ENCODE measurements around the gene SESTD1.

SESTD1 gene

DNA sequence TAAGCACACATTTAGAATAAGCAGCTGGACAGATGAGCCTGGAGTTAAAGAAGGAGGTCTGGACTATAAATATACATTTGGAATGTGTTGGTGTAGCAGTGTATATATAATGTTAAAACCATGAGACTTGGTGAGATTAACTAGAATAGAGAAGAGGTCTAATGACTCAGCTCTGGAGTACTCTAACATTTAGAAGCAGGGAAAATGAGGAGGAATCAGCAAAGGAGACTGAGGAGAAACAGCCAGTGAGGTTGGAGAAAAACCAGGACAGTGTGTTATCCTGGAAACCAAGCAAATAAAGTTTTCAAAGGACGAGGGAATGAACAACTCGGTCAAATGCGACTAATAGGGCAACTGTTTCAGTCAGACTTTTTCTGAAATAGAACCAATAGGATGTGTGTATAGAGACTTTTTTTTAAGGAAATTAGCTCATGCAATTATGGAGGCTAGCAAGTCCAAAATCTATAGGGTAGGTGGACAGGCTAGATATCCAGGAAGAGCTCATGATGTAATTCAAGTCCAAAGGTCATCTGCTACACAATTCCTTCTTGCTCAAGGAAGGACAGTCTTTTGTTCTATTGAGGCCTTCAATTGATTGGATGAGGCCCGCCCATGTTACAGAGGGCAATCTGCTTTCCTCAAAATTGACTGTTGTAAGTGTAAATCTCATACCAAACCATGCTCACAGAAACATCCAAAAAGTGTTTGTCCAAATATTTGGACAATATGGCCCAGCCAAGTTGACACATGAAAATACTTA is 10.8 kb upstream of the SESTD1 start:
- Mint-ChIP-seq H3K36me3 (ENCODE audit: low read depth) (no peaks in the 10 kb centered on the region), H3K27ac (no peak overlapping the region), H3K4me3 (no peak overlapping the region), H3K27me3 (peaks cover 4% of the 10 kb centered on the region), H3K4me1 (peaks cover 3% of the 10 kb centered on the region), H3K9me3 (no peaks in the 10 kb centered on the region)
- DNase-seq (no peak), ATAC-seq (no peak)

DNA sequence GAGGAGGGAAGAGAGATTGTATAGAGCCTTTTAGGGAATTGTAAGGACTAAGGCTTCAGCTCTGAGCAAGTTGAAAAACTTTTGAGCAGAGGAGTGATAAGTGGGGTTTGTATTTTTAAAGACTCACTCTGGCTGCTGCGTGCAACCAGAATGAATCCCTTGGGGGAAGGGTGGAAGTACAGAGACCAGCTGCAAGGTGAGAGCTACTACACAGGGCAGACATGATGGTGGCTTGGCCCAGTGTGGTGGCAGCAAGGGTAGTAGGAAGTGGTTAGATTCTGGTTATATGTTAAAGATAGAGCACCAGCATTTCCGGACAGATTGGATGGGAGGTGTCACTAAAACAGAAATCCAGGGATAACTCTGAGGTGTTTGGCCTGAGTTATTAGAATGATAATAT is 10.1 kb upstream of the SESTD1 start:
- H3K27me3 Mint-ChIP-seq, result peaks cover 4% of the 10 kb centered on the region
- ATAC-seq (no peak), DNase-seq (no peak)
- H3K36me3 Mint-ChIP-seq (ENCODE audit: low read depth), result no peaks in the 10 kb centered on the region
- no peak overlapping the region for H3K27ac Mint-ChIP-seq
- no peaks in the 10 kb centered on the region for H3K9me3 Mint-ChIP-seq
- H3K4me1 Mint-ChIP-seq, result peaks cover 3% of the 10 kb centered on the region
- H3K4me3 Mint-ChIP-seq, result no peak overlapping the region

DNA sequence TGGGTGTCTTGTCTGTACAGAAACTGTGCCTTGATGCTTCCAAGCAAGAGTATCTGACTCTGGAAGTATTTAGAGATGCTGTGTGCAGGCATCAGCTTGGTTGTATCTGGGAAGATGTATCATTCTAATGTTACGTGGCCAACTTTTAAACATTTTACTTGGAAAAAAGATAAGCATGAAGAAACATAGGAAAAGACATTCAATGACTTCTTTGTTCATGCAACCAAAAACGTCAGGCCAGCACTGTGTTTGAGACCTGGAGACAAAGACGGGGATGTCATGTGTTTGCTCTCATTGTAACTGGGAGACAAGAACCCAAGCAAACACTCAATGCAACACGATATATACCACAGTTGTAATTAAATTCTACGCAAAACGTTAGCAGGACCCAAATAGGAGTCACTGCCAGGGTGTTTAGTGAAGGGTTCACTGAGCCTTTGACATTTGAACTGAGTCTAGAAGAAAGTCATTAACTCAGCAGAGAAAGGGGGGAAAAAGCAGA is 8.9 kb upstream of the SESTD1 start:
- H3K9me3 Mint-ChIP-seq, result no peaks in the 10 kb centered on the region
- peaks cover 4% of the 10 kb centered on the region for H3K27me3 Mint-ChIP-seq
- DNase-seq (no peak), ATAC-seq (no peak)
- peaks cover 4% of the 10 kb centered on the region for H3K4me1 Mint-ChIP-seq
- H3K4me3 Mint-ChIP-seq, result no peak overlapping the region
- no peak overlapping the region for H3K27ac Mint-ChIP-seq
- no peaks in the 10 kb centered on the region for H3K36me3 Mint-ChIP-seq (ENCODE audit: low read depth)

DNA sequence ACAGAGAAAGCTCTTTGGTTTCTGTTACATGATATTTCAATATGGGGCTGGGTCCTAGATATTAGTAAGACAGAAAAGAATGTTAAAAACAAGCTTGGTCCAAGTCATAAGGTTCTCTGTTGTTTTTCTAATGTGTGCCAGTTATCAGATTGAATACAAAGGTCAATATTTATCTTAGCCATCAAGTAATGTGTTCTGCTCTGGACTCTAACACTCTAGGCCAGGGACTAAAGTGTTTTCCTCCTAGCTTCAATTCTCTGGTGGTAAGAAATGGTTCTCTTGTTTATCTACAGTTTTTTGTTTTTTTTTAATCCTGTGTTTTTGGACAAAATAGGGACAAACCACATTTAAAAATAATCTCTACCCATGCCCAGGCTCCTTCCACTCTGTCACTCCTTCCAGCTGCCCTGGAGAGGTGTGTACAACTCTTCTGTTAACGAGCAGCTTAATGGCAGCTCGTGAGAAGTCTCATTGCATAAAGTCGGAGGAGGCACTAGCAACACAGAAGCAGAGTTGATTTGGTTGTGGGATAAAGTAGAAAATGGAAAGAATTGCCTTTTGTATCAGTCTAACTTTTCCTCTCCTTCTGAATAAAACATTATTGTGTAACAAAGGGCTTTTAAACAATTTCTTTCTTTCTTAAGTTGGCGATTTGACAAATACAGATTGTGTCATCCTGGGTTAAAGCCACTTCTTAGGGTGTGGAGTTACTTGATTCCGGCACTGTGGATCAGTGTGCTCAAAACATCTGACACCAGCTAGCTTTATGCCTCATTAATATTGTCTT is 8.0 kb upstream of the SESTD1 start:
- Mint-ChIP-seq H3K27ac (no peak overlapping the region), H3K36me3 (ENCODE audit: low read depth) (no peaks in the 10 kb centered on the region), H3K4me1 (peaks cover 8% of the 10 kb centered on the region), H3K4me3 (no peak overlapping the region), H3K9me3 (no peaks in the 10 kb centered on the region), H3K27me3 (no peaks in the 10 kb centered on the region)
- ATAC-seq, result no peak
- no peak for DNase-seq

DNA sequence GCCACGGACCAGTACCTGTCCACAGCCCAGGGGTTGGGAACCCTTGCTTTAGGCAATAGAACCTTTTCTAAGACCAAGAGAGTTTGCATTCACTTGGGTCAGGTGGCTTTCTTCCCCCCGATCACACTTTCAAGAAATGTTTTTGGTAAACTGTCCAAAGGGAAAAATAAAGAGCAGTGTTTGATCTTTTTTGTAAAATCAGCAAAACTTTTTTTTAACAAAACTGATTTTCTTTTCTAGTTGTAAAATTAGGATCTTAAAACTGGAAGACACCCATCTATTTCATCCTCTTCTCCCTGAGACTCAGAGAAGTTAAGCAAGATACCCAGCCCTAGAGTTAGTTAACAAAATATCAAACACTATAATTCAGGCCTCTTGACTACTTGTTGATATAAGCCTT is 6.1 kb upstream of the SESTD1 start:
- H3K9me3 Mint-ChIP-seq, result no peaks in the 10 kb centered on the region
- no peak overlapping the region for H3K4me3 Mint-ChIP-seq
- no peaks in the 10 kb centered on the region for H3K36me3 Mint-ChIP-seq (ENCODE audit: low read depth)
- ATAC-seq, result no peak
- peaks cover 8% of the 10 kb centered on the region for H3K4me1 Mint-ChIP-seq
- DNase-seq, result no peak
- H3K27ac Mint-ChIP-seq, result no peak overlapping the region
- peaks cover 8% of the 10 kb centered on the region for H3K27me3 Mint-ChIP-seq

DNA sequence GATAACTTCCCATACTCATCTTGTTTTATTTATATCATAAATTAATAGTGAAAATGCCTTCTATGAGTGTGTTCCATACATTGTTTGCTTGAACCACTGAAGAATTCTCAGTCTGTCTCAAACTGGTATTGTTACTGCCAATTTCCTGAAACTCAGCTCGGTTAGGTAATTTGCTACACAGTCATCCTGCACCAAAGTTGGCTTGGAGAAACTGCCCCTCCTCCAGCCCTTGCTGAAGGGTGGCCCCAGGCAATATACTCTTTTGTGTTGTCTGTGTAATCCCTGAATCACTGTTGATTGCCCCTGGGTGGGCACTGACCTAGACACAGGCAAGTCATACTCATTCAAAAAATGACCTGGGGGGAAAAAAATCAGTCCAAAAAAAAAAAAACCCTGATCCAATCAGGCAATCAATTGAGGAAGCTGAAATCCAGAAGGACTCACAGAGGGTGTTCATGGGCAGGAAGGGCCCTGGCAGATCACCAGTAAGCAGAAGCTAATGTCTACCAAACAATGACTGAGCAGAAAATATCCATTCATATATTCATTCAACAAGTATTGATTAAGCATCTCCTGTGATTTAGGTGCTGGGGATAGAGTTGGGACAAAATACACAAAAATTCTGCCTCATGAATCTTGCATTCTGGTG is 3.8 kb upstream of the SESTD1 start:
- no peak overlapping the region for H3K27ac Mint-ChIP-seq
- H3K4me1 Mint-ChIP-seq, result peaks cover 13% of the 10 kb centered on the region
- DNase-seq (no peak), ATAC-seq (peak; percentile 38)
- no peaks in the 10 kb centered on the region for H3K9me3 Mint-ChIP-seq
- no peak overlapping the region for H3K4me3 Mint-ChIP-seq
- H3K36me3 Mint-ChIP-seq (ENCODE audit: low read depth), result no peaks in the 10 kb centered on the region
- peaks cover 22% of the 10 kb centered on the region for H3K27me3 Mint-ChIP-seq

DNA sequence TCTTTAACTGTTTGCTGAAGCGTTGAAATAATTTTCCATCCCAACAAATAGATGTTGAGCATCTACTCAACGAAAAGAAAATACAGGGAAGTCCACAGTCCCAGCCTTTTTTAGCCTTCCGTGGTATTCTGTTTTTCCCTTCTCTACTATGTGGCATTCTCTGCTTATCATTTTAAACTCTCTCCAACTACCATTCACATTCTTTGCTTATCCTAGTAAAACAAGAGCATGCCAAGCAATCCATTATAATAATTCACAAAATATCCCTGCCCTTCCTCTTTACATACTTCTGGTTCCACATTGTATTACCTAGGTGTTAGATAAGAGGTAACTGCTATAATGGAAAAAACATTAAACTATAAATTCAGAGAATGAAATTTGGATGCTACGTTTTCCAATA is 1.6 kb upstream of the SESTD1 start:
- Mint-ChIP-seq H3K27me3 (peaks cover 28% of the 10 kb centered on the region), H3K27ac (no peak overlapping the region), H3K36me3 (ENCODE audit: low read depth) (no peaks in the 10 kb centered on the region), H3K4me3 (no peak overlapping the region), H3K9me3 (no peaks in the 10 kb centered on the region), H3K4me1 (peaks cover 25% of the 10 kb centered on the region)
- no peak for ATAC-seq
- DNase-seq, result no peak

DNA sequence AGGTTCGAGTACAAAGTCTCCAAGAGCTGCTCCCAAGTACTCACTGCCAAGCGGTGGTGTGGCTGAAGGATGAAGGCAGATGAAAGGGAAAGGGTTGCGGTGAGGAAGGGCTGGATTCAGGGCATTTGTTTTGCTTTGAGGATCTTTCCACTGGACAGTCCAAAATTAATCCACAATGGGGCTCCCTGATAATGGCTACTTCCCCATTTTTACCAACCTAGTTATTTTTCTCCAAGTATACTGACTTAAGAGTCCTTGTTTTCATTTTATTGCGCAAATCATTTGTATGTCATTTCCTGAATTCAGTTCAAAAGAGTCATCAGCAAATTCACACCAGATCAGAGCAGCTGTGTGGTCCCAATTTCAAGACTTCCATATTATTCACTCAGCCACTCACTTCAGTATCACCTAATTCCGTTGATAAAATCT is 464 bp upstream of the SESTD1 start:
- no peak for DNase-seq
- Mint-ChIP-seq H3K36me3 (ENCODE audit: low read depth) (no peaks in the 10 kb centered on the region), H3K4me3 (peak overlapping the region; percentile 67), H3K27ac (peak overlapping the region; percentile 23), H3K9me3 (no peaks in the 10 kb centered on the region), H3K4me1 (peaks cover 36% of the 10 kb centered on the region), H3K27me3 (peaks cover 30% of the 10 kb centered on the region)
- no peak for ATAC-seq

DNA sequence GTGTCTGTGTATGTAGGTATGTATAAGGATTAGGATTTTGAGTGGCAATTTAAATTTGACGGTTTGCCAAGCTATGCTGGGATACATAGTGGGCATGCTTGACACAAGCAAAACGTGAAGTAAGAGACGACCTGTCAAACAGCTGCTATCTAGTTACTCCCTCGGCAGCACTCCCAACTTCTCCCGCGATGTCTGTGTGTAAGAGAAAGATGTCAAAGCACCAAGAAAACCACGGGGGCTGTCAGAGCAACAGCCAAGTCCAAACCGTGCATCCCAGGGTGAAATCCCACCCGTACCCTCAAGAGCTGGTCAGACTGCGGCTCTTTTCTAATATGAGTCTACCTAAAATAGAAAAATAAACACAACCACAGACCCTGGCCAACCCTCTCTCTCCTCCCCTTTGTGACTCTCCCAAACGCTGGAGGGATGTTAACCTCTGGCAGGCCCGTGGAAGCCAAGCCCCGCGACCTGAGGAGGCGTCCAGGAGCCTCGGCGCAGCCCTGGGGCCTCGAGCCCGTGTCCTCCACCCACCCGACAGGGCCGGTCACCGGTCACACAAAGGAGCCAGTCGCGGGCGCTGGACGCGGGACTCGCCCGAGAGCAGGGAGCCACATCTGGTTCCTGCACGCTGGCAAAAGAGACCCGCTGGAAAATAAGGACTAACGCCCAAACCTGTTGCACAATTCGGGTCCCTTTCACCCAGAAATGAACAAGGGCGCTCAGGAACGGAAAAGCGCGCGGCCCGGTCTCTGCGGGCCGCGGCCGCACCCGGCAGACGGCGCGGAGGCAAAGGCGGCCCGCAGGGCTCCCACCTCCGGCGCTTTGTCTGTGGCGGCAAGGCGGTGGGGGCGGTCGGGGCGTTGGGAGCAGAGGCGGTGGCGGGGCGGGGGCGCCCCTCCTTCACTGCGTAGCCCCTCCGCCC is 925 bp downstream of the SESTD1 start:
- H3K4me1 Mint-ChIP-seq, result peaks cover 44% of the 10 kb centered on the region
- peak; percentile 21 for DNase-seq
- H3K4me3 Mint-ChIP-seq, result peak overlapping the region; percentile 79
- H3K9me3 Mint-ChIP-seq, result no peaks in the 10 kb centered on the region
- no peaks in the 10 kb centered on the region for H3K36me3 Mint-ChIP-seq (ENCODE audit: low read depth)
- peak overlapping the region; percentile 64 for H3K27ac Mint-ChIP-seq
- peaks cover 30% of the 10 kb centered on the region for H3K27me3 Mint-ChIP-seq
- peak; percentile 24 for ATAC-seq

DNA sequence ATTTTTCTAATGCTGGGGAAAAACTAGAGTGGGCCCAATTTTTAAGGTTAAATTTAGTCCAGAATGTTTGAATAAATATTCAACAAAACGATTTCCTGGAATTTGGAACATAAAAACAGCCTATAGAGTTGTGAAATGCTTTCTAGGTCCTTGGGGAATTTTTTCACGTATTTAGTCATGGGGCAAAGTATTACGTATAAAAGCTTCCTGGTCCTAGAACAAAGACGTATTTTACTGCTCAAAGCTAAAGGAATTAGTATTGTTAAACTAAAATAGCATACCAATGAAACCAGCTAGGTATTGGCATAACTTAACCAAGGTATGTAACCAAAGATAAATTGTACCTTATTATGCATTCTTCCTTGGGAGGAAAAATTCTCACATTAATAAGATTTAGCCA is 1.6 kb downstream of the SESTD1 start:
- ATAC-seq (no peak), DNase-seq (no peak)
- no peaks in the 10 kb centered on the region for H3K9me3 Mint-ChIP-seq
- peaks cover 43% of the 10 kb centered on the region for H3K4me1 Mint-ChIP-seq
- peak overlapping the region; percentile 79 for H3K4me3 Mint-ChIP-seq
- H3K27ac Mint-ChIP-seq, result no peak overlapping the region
- H3K36me3 Mint-ChIP-seq (ENCODE audit: low read depth), result no peaks in the 10 kb centered on the region
- H3K27me3 Mint-ChIP-seq, result peaks cover 30% of the 10 kb centered on the region

DNA sequence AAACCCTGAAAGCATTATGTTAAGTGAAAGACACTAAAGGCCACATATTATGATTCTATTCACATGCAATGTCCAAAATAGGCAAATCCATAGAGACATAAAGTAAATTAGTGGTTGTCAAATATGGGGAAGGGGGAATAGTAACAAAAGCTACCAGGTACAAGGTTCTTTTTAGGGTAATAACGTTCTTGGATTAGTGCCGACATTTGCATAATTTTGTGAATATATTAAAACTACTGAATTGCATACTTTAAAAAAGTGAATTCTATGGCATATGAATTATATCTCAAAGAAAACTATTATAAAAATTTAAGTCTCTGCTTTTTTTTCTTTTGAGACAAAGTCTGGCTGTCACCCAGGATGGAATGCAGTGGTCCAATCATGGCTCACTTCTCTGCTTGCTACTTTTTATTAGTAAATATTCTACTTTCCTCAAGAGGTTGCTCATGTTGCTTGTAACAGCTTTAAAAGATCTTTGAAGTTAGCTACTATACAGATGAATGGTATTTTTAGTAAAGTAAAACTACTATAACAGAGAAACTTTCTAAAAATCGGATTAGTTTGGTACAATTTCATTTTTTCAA is 2.5 kb downstream of the SESTD1 start:
- H3K27ac Mint-ChIP-seq, result no peak overlapping the region
- ATAC-seq (no peak), DNase-seq (no peak)
- H3K4me3 Mint-ChIP-seq, result no peak overlapping the region
- no peaks in the 10 kb centered on the region for H3K9me3 Mint-ChIP-seq
- H3K4me1 Mint-ChIP-seq, result peaks cover 43% of the 10 kb centered on the region
- H3K36me3 Mint-ChIP-seq (ENCODE audit: low read depth), result no peaks in the 10 kb centered on the region
- H3K27me3 Mint-ChIP-seq, result peaks cover 27% of the 10 kb centered on the region

DNA sequence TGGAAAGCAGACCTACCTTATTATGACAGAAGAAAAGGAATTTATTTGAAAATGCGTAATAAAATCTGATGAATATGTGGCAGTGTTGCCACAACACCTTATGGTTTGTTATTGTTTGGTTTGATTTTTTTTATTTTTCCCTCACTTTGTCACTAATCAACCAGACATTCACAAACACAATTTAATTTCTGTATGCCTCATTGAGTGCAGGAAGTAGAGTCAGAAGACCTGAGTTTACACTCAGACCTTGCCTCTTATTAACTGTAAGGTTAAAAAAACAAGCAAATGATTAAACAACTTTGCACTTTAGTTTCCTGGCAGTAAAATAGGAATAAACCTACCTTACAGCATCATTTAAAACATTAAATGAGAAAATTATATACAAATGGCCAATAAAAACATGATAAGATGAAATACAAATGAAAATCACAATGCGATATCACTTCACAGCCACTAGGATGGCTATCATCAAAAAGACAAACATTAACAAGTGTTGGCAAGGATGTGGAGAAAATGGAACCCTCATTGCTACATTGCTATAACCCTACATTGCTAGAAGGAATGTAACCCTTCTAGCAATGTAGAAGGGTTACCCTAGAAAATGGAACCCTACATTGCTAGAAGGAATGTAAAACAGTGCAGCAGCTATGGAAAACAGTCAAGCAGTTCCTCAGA is 3.3 kb downstream of the SESTD1 start:
- H3K4me1 Mint-ChIP-seq, result peaks cover 43% of the 10 kb centered on the region
- peak overlapping the region; percentile 7 for H3K27ac Mint-ChIP-seq
- H3K36me3 Mint-ChIP-seq (ENCODE audit: low read depth), result no peaks in the 10 kb centered on the region
- H3K4me3 Mint-ChIP-seq, result no peak overlapping the region
- H3K27me3 Mint-ChIP-seq, result peaks cover 26% of the 10 kb centered on the region
- H3K9me3 Mint-ChIP-seq, result peaks cover under 1% of the 10 kb centered on the region
- DNase-seq (no peak), ATAC-seq (no peak)

DNA sequence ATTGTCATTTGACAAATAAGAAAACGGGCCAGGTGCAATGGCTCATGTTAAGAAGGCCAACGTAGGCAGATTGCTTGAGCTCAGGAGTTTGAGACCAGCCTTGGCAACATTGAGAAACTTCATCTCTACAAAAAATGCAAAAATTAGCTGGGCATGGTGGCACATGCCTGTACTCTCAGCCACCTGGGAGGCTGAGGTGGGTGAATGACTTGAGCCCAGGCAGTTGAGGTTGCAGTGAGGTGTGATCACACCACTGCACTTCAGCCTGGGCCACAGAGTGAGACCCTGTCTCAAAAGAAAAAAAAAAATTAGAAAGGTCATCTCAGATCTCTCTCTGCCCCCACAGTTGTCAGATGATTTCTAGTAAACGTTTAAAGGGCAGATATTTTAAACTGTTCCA is 4.4 kb downstream of the SESTD1 start:
- Mint-ChIP-seq H3K4me1 (peaks cover 47% of the 10 kb centered on the region), H3K4me3 (no peak overlapping the region)
- ATAC-seq, result peak; percentile 48

More for the DNA sequence above, 4.4 kb downstream of the SESTD1 start:
- DNase-seq, result peak; percentile 8
- H3K27ac Mint-ChIP-seq, result no peak overlapping the region
- no peaks in the 10 kb centered on the region for H3K36me3 Mint-ChIP-seq (ENCODE audit: low read depth)
- H3K9me3 Mint-ChIP-seq, result peaks cover 4% of the 10 kb centered on the region
- H3K27me3 Mint-ChIP-seq, result peaks cover 20% of the 10 kb centered on the region

Measured in activated naive CD8-positive, alpha-beta T cell treated with anti-CD3 and anti-CD28 coated beads, Interleukin-2, amount 50 U/mL, for 24 hours (primary cell).